ENCODE data around the gene DCBLD1. TPM values are rescaled to one million over a fixed set of nuclear protein-coding genes. Genes with fewer than 3 reads are reported as not detected.
A peak's percentile ranks its signal among the peaks of the same experiment; 100 is the strongest.

DCBLD1 gene
- total RNA-seq, 1 donor from 2014 or later, result 64.8 TPM

GRCh38 chr6:117503211-117503610 lies 20.7 kb downstream of the DCBLD1 start:
- FAIRE-seq (no peak), DNase-seq (ENCODE audit: low read depth) (peak; percentile 55)
- TF ChIP-seq, protein P1, sequence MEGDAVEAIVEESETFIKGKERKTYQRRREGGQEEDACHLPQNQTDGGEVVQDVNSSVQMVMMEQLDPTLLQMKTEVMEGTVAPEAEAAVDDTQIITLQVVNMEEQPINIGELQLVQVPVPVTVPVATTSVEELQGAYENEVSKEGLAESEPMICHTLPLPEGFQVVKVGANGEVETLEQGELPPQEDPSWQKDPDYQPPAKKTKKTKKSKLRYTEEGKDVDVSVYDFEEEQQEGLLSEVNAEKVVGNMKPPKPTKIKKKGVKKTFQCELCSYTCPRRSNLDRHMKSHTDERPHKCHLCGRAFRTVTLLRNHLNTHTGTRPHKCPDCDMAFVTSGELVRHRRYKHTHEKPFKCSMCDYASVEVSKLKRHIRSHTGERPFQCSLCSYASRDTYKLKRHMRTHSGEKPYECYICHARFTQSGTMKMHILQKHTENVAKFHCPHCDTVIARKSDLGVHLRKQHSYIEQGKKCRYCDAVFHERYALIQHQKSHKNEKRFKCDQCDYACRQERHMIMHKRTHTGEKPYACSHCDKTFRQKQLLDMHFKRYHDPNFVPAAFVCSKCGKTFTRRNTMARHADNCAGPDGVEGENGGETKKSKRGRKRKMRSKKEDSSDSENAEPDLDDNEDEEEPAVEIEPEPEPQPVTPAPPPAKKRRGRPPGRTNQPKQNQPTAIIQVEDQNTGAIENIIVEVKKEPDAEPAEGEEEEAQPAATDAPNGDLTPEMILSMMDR (IDR thresholded peaks at IDR 0.05; ENCODE audit: insufficient read depth, low read length, severe bottlenecking), result no peak
- Histone ChIP-seq H3K36me3 (ENCODE audit: control insufficient read depth, insufficient read depth, low read length) (peaks cover 4% of the 10 kb centered on the region), H3K4me3 (ENCODE audit: low read depth, low read length) (no peak overlapping the region), H3K27me3 (ENCODE audit: control insufficient read depth, insufficient read depth, low read length) (no peaks in the 10 kb centered on the region)

DNA sequence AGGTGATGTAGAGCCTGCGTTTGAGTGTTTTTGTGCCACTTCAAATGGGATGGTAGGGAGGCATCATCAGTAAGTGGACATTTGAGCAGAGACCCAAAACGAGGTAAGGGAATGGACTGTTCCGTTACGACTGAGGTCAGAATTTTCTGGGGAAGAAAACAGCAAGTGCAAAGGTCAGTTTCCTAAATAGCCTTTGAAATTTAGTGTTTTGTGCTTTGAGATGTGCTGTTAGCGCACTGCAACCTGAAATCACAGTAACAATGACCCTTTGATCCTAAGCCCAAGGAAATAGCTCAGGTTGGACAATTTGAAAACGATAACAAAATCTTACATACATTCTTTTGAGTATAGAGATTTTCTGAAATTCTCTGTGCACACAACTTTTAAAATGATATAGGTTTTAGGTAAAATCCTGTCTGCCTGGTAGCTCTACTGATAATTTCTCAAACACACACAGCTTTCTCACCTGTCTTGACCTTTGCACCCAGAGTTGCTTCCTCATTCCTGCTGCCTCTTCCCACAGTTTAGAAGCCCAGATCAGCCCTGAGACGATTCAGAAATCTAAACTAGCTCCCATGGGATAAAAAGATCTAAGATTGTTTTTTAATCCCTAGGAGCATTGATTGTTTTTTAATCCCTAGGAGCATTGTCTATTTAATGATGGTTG lies 22.1 kb downstream of the DCBLD1 start:
- no peak for FAIRE-seq
- TF ChIP-seq, protein P1 (IDR thresholded peaks at IDR 0.05; ENCODE audit: insufficient read depth, low read length, severe bottlenecking), result no peak
- H3K27me3 ChIP-seq (ENCODE audit: control insufficient read depth, insufficient read depth, low read length), result no peaks in the 10 kb centered on the region
- H3K4me3 ChIP-seq (ENCODE audit: low read depth, low read length), result no peak overlapping the region
- peaks cover 4% of the 10 kb centered on the region for H3K36me3 ChIP-seq (ENCODE audit: control insufficient read depth, insufficient read depth, low read length)
- no peak for DNase-seq (ENCODE audit: low read depth)

DNA sequence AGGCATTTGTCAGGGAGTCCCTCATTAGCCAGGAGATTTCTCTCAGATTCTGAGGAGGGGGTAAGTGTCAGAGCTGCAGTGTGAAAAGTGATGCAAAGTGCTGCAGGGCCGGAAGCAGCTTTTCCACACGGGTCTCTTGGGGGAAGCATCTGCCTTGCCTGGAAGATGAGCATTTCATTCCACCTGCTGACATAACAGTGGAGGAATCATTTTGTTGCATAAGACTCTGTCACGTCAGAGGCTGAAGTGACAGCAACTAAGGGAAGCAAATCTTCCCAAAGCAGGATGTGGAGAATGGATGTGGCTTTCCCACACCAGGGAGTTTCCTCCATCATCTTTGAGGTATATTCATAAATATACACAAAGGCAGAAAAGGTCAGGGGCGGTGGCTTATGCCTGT lies 22.8 kb downstream of the DCBLD1 start:
- DNase-seq (ENCODE audit: low read depth), result no peak
- no peaks in the 10 kb centered on the region for H3K27me3 ChIP-seq (ENCODE audit: control insufficient read depth, insufficient read depth, low read length)
- H3K4me3 ChIP-seq (ENCODE audit: low read depth, low read length), result no peak overlapping the region
- TF ChIP-seq, protein P1 (IDR thresholded peaks at IDR 0.05; ENCODE audit: insufficient read depth, low read length, severe bottlenecking), result no peak
- H3K36me3 ChIP-seq (ENCODE audit: control insufficient read depth, insufficient read depth, low read length), result peaks cover 4% of the 10 kb centered on the region
- FAIRE-seq, result no peak

DNA sequence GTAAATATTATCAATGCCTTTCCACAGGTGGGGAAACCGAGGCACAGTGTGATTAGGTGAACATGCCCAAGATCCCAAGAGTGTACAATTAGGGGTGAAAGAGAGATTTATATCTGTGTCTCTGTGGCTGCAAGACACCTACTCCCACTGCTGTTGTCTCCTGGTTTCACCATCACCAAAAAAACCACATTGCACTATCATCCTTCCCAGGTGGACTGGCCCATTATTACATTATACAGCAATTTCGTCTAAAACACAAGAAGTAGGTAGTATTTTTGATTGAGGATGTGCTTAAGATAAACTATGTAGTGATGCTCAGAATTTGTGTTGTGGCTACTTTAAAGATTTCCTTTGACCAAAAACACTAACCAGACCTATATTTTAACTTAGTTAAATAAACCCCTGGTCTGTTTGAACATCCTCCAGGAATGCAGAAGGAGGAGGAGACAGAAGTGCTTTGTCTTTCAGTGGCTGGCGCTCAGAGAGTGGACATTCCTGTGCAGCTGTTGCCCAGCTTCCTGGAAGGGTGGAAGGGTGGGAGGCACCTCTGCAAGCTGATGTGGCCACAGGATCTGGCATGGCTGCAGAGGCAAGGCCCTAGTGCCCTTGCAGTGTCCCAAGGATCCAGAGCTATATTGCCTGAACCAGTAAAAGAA lies 23.8 kb downstream of the DCBLD1 start:
- H3K36me3 ChIP-seq (ENCODE audit: control insufficient read depth, insufficient read depth, low read length), result peaks cover 4% of the 10 kb centered on the region
- DNase-seq (ENCODE audit: low read depth) (no peak), FAIRE-seq (no peak)
- TF ChIP-seq, protein P1 (IDR thresholded peaks at IDR 0.05; ENCODE audit: insufficient read depth, low read length, severe bottlenecking), result no peak
- no peaks in the 10 kb centered on the region for H3K27me3 ChIP-seq (ENCODE audit: control insufficient read depth, insufficient read depth, low read length)
- no peak overlapping the region for H3K4me3 ChIP-seq (ENCODE audit: low read depth, low read length)

DNA sequence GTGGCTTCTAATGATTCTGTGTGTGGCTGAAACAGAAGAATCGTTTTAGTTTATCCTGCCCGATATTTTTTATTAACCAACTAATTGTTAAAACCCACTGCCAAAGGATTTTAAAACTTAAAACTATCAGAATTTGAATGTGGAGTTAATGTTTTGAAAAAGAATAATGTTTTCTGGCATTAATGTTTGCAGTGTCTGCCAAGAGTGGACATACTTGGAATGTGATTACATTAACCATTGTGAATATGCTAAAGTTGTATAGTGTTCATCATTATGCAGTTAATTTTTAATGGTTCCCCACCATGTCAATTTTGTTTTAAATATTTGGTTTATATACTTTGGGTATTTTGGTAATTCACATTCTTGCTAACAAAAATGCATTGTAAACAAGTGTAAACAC lies 24.4 kb downstream of the DCBLD1 start:
- no peak for FAIRE-seq
- no peaks in the 10 kb centered on the region for H3K27me3 ChIP-seq (ENCODE audit: control insufficient read depth, insufficient read depth, low read length)
- H3K4me3 ChIP-seq (ENCODE audit: low read depth, low read length), result no peak overlapping the region
- no peak for DNase-seq (ENCODE audit: low read depth)
- peaks cover 4% of the 10 kb centered on the region for H3K36me3 ChIP-seq (ENCODE audit: control insufficient read depth, insufficient read depth, low read length)
- TF ChIP-seq, protein P1 (IDR thresholded peaks at IDR 0.05; ENCODE audit: insufficient read depth, low read length, severe bottlenecking), result no peak
